Measurements from ENCODE around the gene CYP1A2. TPM values are rescaled to one million over a fixed set of nuclear protein-coding genes. Genes with fewer than 3 reads are reported as not detected.

The CYP1A2 gene
- total and polyA plus RNA-seq, 4 donors, result 0.05 to 0.57 (median 0.17) TPM; not detected in 1

- no peaks in the 10 kb centered on the region for H3K36me3 ChIP-seq (ENCODE audit: control insufficient read depth in 4 of 4, insufficient read depth in 4 of 4, low read length in 4 of 4)
- H3K9me3 ChIP-seq (ENCODE audit: control insufficient read depth in 4 of 4, insufficient read depth in 3 of 4, low read length in 3 of 4), result no peaks in the 10 kb centered on the region
- peaks cover 0 to 29% (median 14%) of the 10 kb centered on the region in 5 donors for H3K4me1 ChIP-seq (ENCODE audit: control insufficient read depth in 5 of 5, insufficient read depth in 5 of 5, low read length in 5 of 5)
- 11 to 23% methylated on average over 13 of the region's 13 CpGs for WGBS, 2 donors
- peak; percentile 37 to 65 (median 48) for DNase-seq
- H3K27ac ChIP-seq (ENCODE audit: low read depth in 1 of 2, low read length in 1 of 2), result peak overlapping the region in 1 of 2 donors; percentile 83
- TF ChIP-seq CTCF (IDR thresholded peaks at IDR 0.05; ENCODE audit: control extremely low read depth, extremely low read depth), result no peak
- ATAC-seq (ENCODE audit: insufficient read depth, low FRiP score), result no peak
- no peak overlapping the region for H3K4me3 ChIP-seq
- H3K9ac ChIP-seq (ENCODE audit: insufficient read depth in 1 of 2, low read length in 2 of 2), result no peak overlapping the region
- H3K27me3 ChIP-seq (ENCODE audit: control insufficient read depth in 3 of 3, insufficient read depth in 3 of 3, low read length in 2 of 3), result no peaks in the 10 kb centered on the region
Observed at GRCh38 chr15:74776821-74777768, 28.4 kb downstream of the CYP1A2 start.

GRCh38 chr15:74777769-74778598 is 29.3 kb downstream of the CYP1A2 start:
- Histone ChIP-seq H3K36me3 (ENCODE audit: control insufficient read depth in 4 of 4, insufficient read depth in 4 of 4, low read length in 4 of 4) (no peaks in the 10 kb centered on the region), H3K27me3 (ENCODE audit: control insufficient read depth in 3 of 3, insufficient read depth in 3 of 3, low read length in 2 of 3) (no peaks in the 10 kb centered on the region), H3K4me1 (ENCODE audit: control insufficient read depth in 5 of 5, insufficient read depth in 5 of 5, low read length in 5 of 5) (peaks cover 0 to 33% (median 14%) of the 10 kb centered on the region in 5 donors), H3K9ac (ENCODE audit: insufficient read depth in 1 of 2, low read length in 2 of 2) (no peak overlapping the region), H3K4me3 (no peak overlapping the region), H3K9me3 (ENCODE audit: control insufficient read depth in 4 of 4, insufficient read depth in 3 of 4, low read length in 3 of 4) (no peaks in the 10 kb centered on the region), H3K27ac (ENCODE audit: low read depth in 1 of 2, low read length in 1 of 2) (peak overlapping the region in 1 of 2 donors; percentile 83)
- 52 to 78% methylated on average over 6 of the region's 6 CpGs for WGBS, 2 donors
- ATAC-seq (ENCODE audit: insufficient read depth, low FRiP score) (no peak), DNase-seq (no peak)
- TF ChIP-seq CTCF (IDR thresholded peaks at IDR 0.05; ENCODE audit: control extremely low read depth, extremely low read depth), result no peak

- DNase-seq, result no peak
- no peak overlapping the region for H3K27ac ChIP-seq (ENCODE audit: low read depth in 1 of 2, low read length in 1 of 2)
Observed at GRCh38 chr15:74778599-74778970, 29.9 kb downstream of the CYP1A2 start.

More at GRCh38 chr15:74778599-74778970, 29.9 kb downstream of the CYP1A2 start:
- Histone ChIP-seq H3K4me1 (ENCODE audit: control insufficient read depth in 5 of 5, insufficient read depth in 5 of 5, low read length in 5 of 5) (peaks cover 5 to 39% (median 14%) of the 10 kb centered on the region in 5 donors), H3K9me3 (ENCODE audit: control insufficient read depth in 4 of 4, insufficient read depth in 3 of 4, low read length in 3 of 4) (no peaks in the 10 kb centered on the region), H3K27me3 (ENCODE audit: control insufficient read depth in 3 of 3, insufficient read depth in 3 of 3, low read length in 2 of 3) (no peaks in the 10 kb centered on the region), H3K36me3 (ENCODE audit: control insufficient read depth in 4 of 4, insufficient read depth in 4 of 4, low read length in 4 of 4) (no peaks in the 10 kb centered on the region), H3K4me3 (no peak overlapping the region), H3K9ac (ENCODE audit: insufficient read depth in 1 of 2, low read length in 2 of 2) (no peak overlapping the region)
- WGBS, 2 donors, result 92% methylated on average over 5 of the region's 5 CpGs
- no peak for ATAC-seq (ENCODE audit: insufficient read depth, low FRiP score)
- no peak for TF ChIP-seq CTCF (IDR thresholded peaks at IDR 0.05; ENCODE audit: control extremely low read depth, extremely low read depth)
